Neural crest cell (in vitro differentiated cells): ENCODE results near the gene COTL1. TPM values are rescaled to one million over a fixed set of nuclear protein-coding genes. Genes with fewer than 3 reads are reported as not detected.
A peak's percentile ranks its signal among the peaks of the same experiment; 100 is the strongest.

Source experiments
- DNase-seq: peaks from one replicate; pipeline ENCODE4 v3.0.0; 2021; ENCODE audit warnings: low read depth, mixed read lengths, low spot score
- H3K27ac Mint-ChIP-seq: one replicate; pipeline ENCODE4 v1.8.0; 2021; ENCODE audit warnings: mild to moderate bottlenecking, mixed read lengths; ENCODE audit not compliant: unreplicated experiment
- H3K27me3 Mint-ChIP-seq: 2 replicates; pipeline ENCODE4 v1.8.0; 2021; ENCODE audit warnings: low read depth, mild to moderate bottlenecking, mixed read lengths
- H3K36me3 Mint-ChIP-seq: 2 replicates; pipeline ENCODE4 v1.8.0; 2021; ENCODE audit warnings: low read depth, mild to moderate bottlenecking, mixed read lengths
- H3K4me1 Mint-ChIP-seq: 2 replicates; pipeline ENCODE4 v1.8.0; 2021; ENCODE audit warnings: mixed read lengths
- H3K4me3 Mint-ChIP-seq: one replicate; pipeline ENCODE4 v1.8.0; 2021; ENCODE audit warnings: mild to moderate bottlenecking, mixed read lengths
- H3K9me3 Mint-ChIP-seq: 2 replicates; pipeline ENCODE4 v1.8.0; 2021; ENCODE audit warnings: mixed read lengths
- CTCF ChIP-seq: fragments of 200-600 bp; sonication (generic); conservative IDR thresholded peaks from 2 replicates; pipeline ENCODE4 v1.5.0; 2021; ENCODE audit warnings: antibody characterized with exemption, mild to moderate bottlenecking
- total RNA-seq: library from RNA; stranded (reverse); gene quantifications from 2 replicates; pipeline ENCODE4 v1.2.1, GENCODE V29; 2021

The COTL1 gene
- total RNA-seq, 1 donor from 2014 or later = 357 TPM

DNA sequence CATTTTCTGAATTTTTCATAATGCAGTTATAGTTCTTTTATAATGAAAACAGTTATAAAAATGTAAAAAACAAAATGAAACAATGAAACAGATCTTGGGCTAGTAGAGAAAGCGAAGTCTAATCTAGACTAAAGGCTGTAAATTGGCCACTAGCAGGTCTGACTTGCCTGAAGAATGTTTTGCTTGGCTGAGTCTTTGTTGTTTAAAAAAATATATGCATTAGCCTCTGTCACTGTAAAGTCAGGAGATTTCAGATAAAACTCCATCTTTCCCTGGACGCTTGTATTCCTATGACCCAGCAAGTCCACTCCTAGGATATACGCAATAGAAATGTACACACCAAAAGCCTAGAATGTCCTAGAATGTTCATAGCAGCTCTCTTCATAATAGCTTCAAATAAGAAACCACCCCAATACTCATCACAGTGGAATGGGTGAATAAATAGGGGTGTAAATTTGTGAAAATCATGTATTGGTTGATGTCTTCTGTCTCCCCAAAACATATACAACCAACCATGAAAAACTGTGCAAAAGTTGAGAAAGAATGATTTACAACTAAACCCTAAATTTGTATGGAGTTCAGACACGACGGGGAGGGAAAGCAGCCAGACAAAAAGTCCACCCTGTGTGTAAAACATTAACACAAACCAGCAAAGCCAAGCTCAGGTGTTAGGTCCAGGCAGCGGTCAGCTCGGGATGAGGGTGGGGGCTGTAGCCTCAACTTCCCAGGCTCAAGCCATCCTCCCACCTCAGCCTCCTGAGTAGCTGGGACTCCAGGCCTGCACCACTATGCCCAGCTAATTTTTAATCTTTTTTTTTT is 75.7 kb downstream of the COTL1 start:
- Mint-ChIP-seq H3K4me3 (no peak overlapping the region), H3K27ac (no peak overlapping the region), H3K27me3 (no peaks in the 10 kb centered on the region), H3K9me3 (no peaks in the 10 kb centered on the region), H3K36me3 (no peaks in the 10 kb centered on the region), H3K4me1 (peaks cover 65% of the 10 kb centered on the region)
- TF ChIP-seq CTCF = no peak
- no peak for DNase-seq

GRCh38 chr16:84540194-84540593 is 77.7 kb downstream of the COTL1 start:
- Mint-ChIP-seq H3K9me3 (no peaks in the 10 kb centered on the region), H3K4me3 (no peak overlapping the region), H3K36me3 (no peaks in the 10 kb centered on the region), H3K4me1 (peaks cover 71% of the 10 kb centered on the region), H3K27me3 (no peaks in the 10 kb centered on the region), H3K27ac (no peak overlapping the region)
- DNase-seq = no peak
- TF ChIP-seq CTCF = no peak

GRCh38 chr16:84538222-84538840 is 79.5 kb downstream of the COTL1 start:
- DNase-seq = no peak
- Mint-ChIP-seq H3K27me3 (no peaks in the 10 kb centered on the region), H3K27ac (peak overlapping the region; percentile 98), H3K4me3 (peak overlapping the region; percentile 86), H3K4me1 (peaks cover 64% of the 10 kb centered on the region), H3K36me3 (no peaks in the 10 kb centered on the region), H3K9me3 (no peaks in the 10 kb centered on the region)
- no peak for TF ChIP-seq CTCF

DNA sequence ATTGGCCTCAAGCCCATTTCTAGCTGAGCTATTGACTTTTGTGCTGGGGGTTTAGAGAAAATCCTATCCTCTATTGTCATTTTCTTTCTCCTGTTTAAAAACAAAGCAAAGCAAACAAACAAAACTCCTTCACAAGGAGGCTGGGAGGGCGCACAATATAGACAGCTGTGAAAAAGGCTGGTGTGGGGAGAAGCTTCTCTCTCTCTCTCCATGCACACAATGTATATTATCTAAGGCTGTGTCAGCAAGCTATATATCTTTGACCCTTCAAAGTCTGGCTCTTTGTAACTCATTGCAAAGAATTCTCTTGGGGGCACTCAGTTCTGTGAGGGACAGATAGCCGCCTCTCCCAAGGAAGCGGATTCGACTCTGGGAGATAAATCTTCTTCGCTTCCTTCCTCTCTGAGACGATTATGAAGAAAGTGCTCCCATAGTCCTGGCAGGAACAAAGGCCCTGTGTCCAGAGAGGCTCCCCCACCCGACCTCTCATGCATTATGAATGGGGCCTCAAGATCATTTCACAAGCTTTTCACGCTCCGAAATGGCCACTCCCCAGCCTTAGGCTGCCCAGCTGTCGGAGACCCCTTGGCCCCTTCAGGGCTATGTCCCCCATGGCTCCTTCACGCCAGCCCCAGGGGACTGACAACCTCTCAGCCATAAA is 80.3 kb downstream of the COTL1 start:
- Mint-ChIP-seq H3K27me3 (no peaks in the 10 kb centered on the region), H3K27ac (peak overlapping the region; percentile 98), H3K9me3 (no peaks in the 10 kb centered on the region), H3K36me3 (no peaks in the 10 kb centered on the region), H3K4me3 (peak overlapping the region; percentile 86), H3K4me1 (peaks cover 68% of the 10 kb centered on the region)
- TF ChIP-seq CTCF = no peak
- peak; percentile 65 for DNase-seq

GRCh38 chr16:84535851-84536250 is 82.0 kb downstream of the COTL1 start:
- H3K27ac Mint-ChIP-seq = peak overlapping the region; percentile 99
- H3K27me3 Mint-ChIP-seq = no peaks in the 10 kb centered on the region
- TF ChIP-seq CTCF = no peak
- H3K9me3 Mint-ChIP-seq = no peaks in the 10 kb centered on the region
- peak overlapping the region; percentile 11 for H3K4me3 Mint-ChIP-seq
- H3K4me1 Mint-ChIP-seq = peaks cover 74% of the 10 kb centered on the region
- H3K36me3 Mint-ChIP-seq = no peaks in the 10 kb centered on the region
- DNase-seq = no peak
